K562 (cell line): ENCODE data around the gene SNX33. TPM values are rescaled to one million over a fixed set of nuclear protein-coding genes. Genes with fewer than 3 reads are reported as not detected.

Experiments used
- ATAC-seq: fragments of 200-7000 bp; cut with Tn5 transposase; 3 replicates; pipeline ENCODE4 v1.9.1; 2020; ENCODE audit warnings: moderate library complexity
- BruUV-seq: library from RNA; stranded (reverse); fragments of 400-500 nt; replicated peaks from 2 replicates; lab custom pipeline; 2021; lab: Mats Ljungman, UMichigan
- CTCF ChIA-PET: fragments of 300-600 bp; formaldehyde crosslinking; extraction: SDS; loops from one replicate; lab custom pipeline; 2021; ENCODE audit warnings: low intra/inter-chr PET ratio; lab: Yijun Ruan, JAX
- POLR2A ChIA-PET: fragments of 300-600, 350-650 bp; sonication (Branson Sonifier 250); formaldehyde crosslinking; extraction: SDS; loops from one replicate; lab custom pipeline; 2021; ENCODE audit warnings: antibody characterized with exemption, inconsistent platforms; lab: Yijun Ruan, JAX
- DNase-seq, 4 experiments: peaks; one replicate each; pipeline versions ENCODE4 v3.0.0 to v3.0.0-alpha.2; 2011 to 2018; ENCODE audit warnings: low spot score in 3 of 4, mixed read lengths in 3 of 4; ENCODE audit errors: extremely low read depth in 1 of 4
- FAIRE-seq: peaks from 2 replicates; lab custom pipeline; 2011; peaks lifted over from hg19 to GRCh38; lab: Jason Lieb, UNC
- H2AFZ ChIP-seq: 2 replicates; pipeline ENCODE4 v1.6.0; 2011; ENCODE audit warnings: low read depth, low read length, control low read depth, inconsistent platforms
- H3K27ac ChIP-seq: fragments of 200-600 bp; 3 replicates; pipeline ENCODE4 v1.8.0; 2011; ENCODE audit warnings: low read depth, mild to moderate bottlenecking, control low read depth, inconsistent platforms, low read length, moderate library complexity, mixed read lengths; ENCODE audit errors: extremely low read depth
- H3K27me3 ChIP-seq, 2 experiments: fragments of 300-600 bp in 1 of 2; 2 replicates in 1 of 2; 3 replicates in 1 of 2; pipeline versions ENCODE4 v1.6.0 to v1.8.0; 2011; ENCODE audit warnings: inconsistent platforms in 2 of 2, low read length in 2 of 2, mild to moderate bottlenecking in 1 of 2, mixed read lengths in 1 of 2, moderate library complexity in 1 of 2; ENCODE audit not compliant: control insufficient read depth in 2 of 2, insufficient read depth in 2 of 2
- H3K36me3 ChIP-seq: fragments of 300-600 bp; 3 replicates; pipeline ENCODE4 v1.8.0; 2011; ENCODE audit warnings: mild to moderate bottlenecking, low read length, inconsistent platforms; ENCODE audit not compliant: control insufficient read depth, insufficient read depth
- H3K4me1 ChIP-seq, 2 experiments: fragments of 200-600 bp in 1 of 2; replicated peaks in 1 of 2; 2 replicates in 1 of 2; 3 replicates in 1 of 2; pipeline versions ENCODE4 v1.5.1 to v1.8.0; 2011; ENCODE audit warnings: inconsistent platforms in 2 of 2, low read length in 2 of 2, mild to moderate bottlenecking in 1 of 2, mixed read lengths in 1 of 2, moderate library complexity in 1 of 2; ENCODE audit not compliant: control insufficient read depth in 2 of 2, insufficient read depth in 2 of 2
- H3K4me2 ChIP-seq: 2 replicates; pipeline ENCODE4 v1.6.1; 2011; ENCODE audit warnings: low read length, control low read depth, inconsistent platforms, mixed read lengths; ENCODE audit not compliant: insufficient read depth
- H3K4me3 ChIP-seq: fragments of 200-600 bp; sonication (generic), shearing (Covaris generic); 2 replicates; pipeline ENCODE4 v1.5.1; 2016; ENCODE audit warnings: control low read depth, inconsistent platforms
- H3K79me2 ChIP-seq: fragments of 200-600 bp; 3 replicates; pipeline ENCODE4 v1.8.0; 2011; ENCODE audit warnings: low read length, inconsistent platforms; ENCODE audit not compliant: control insufficient read depth, insufficient read depth
- H3K9ac ChIP-seq, 2 experiments: 2 replicates each; pipeline versions ENCODE4 v1.6.0 to v1.6.1; 2011; ENCODE audit warnings: low read depth in 2 of 2, low read length in 2 of 2, control low read depth in 1 of 2, inconsistent platforms in 1 of 2, mild to moderate bottlenecking in 1 of 2, mixed read lengths in 1 of 2; ENCODE audit not compliant: insufficient read depth in 1 of 2
- H3K9me1 ChIP-seq: one replicate; pipeline ENCODE4 v1.6.0; 2011; ENCODE audit warnings: inconsistent platforms, mild to moderate bottlenecking, low read length, moderate library complexity; ENCODE audit not compliant: control insufficient read depth, insufficient read depth
- H3K9me3 ChIP-seq: replicated peaks from 2 replicates; pipeline ENCODE4 v1.5.1; 2011; ENCODE audit warnings: low read depth, low read length, inconsistent platforms; ENCODE audit not compliant: control insufficient read depth, insufficient read depth
- H4K20me1 ChIP-seq: replicated peaks from 2 replicates; pipeline ENCODE4 v1.6.1; 2011; ENCODE audit warnings: low read length, inconsistent platforms, mixed read lengths; ENCODE audit not compliant: control insufficient read depth, insufficient read depth
- BDP1 ChIP-seq: IDR thresholded peaks from 3 replicates; pipeline ENCODE4 v1.6.1; 2011; ENCODE audit not compliant: insufficient read length, insufficient read depth
- BRD9 ChIP-seq: fragments of 450-650 bp; IDR thresholded peaks from 2 replicates; pipeline ENCODE4 v1.6.1; 2018; ENCODE audit warnings: low read depth; ENCODE audit not compliant: partially characterized antibody
- CBFB ChIP-seq: sonication (generic); formaldehyde crosslinking; IDR thresholded peaks from 2 replicates; pipeline ENCODE4 v1.4.0; 2020; ENCODE audit warnings: mild to moderate bottlenecking, missing genetic modification reagents
- FOXK1 ChIP-seq: sonication (generic); formaldehyde crosslinking; IDR thresholded peaks from 2 replicates; pipeline ENCODE4 v1.8.0; 2022; ENCODE audit warnings: missing genetic modification reagents, mild to moderate bottlenecking, borderline replicate concordance
- GABPA ChIP-seq: fragments of 200-800 bp; sonication (Bioruptor generic); conservative IDR thresholded peaks from 2 replicates; pipeline ENCODE4 v1.6.1; 2016; ENCODE audit warnings: low read depth, missing genetic modification characterization, missing compliant biosample characterization
- HDAC3 ChIP-seq: fragments of 450-650 bp; IDR thresholded peaks from 2 replicates; pipeline ENCODE4 v1.6.1; 2018; ENCODE audit warnings: borderline replicate concordance, mild to moderate bottlenecking, moderate library complexity; ENCODE audit not compliant: partially characterized antibody
- HMG20A ChIP-seq: fragments of 450-650 bp; formaldehyde crosslinking; conservative IDR thresholded peaks from 2 replicates; pipeline ENCODE4 v1.4.0; 2020; ENCODE audit warnings: mild to moderate bottlenecking, mixed read lengths
- MIER1 ChIP-seq: fragments of 450-650 bp; IDR thresholded peaks from 2 replicates; pipeline ENCODE4 v1.6.1; 2016; ENCODE audit warnings: antibody characterized with exemption, mild to moderate bottlenecking, low read depth
- NR2C1 ChIP-seq, 2 experiments: fragments of 450-650 bp; IDR thresholded peaks; 2 replicates each; pipeline ENCODE4 v1.6.1; 2017; ENCODE audit warnings: mild to moderate bottlenecking in 2 of 2, antibody characterized with exemption in 1 of 2, inconsistent platforms in 1 of 2, missing compliant biosample characterization in 1 of 2, missing genetic modification characterization in 1 of 2
- PATZ1 ChIP-seq: fragments of 250-450 bp; sonication (Bioruptor Pico); IDR thresholded peaks from 2 replicates; pipeline ENCODE4 v1.5.0; 2020; ENCODE audit warnings: mild to moderate bottlenecking, borderline replicate concordance
- PCBP2 ChIP-seq: fragments of 200-400 bp; formaldehyde crosslinking; IDR thresholded peaks from 2 replicates; pipeline ENCODE4 v1.6.1; 2018; ENCODE audit warnings: low read length, low read depth, mild to moderate bottlenecking, moderate library complexity; ENCODE audit not compliant: poor library complexity, severe bottlenecking
- SAFB2 ChIP-seq: fragments of 200-400 bp; formaldehyde crosslinking; IDR thresholded peaks from 2 replicates; pipeline ENCODE4 v1.6.1; 2018; ENCODE audit warnings: borderline replicate concordance, low read length, low read depth, moderate library complexity; ENCODE audit not compliant: severe bottlenecking
- ZNF507 ChIP-seq: conservative IDR thresholded peaks from 2 replicates; pipeline ENCODE4 v1.6.1; 2017; ENCODE audit warnings: missing genetic modification characterization, missing compliant biosample characterization
- ZNF589 ChIP-seq: fragments of 200-800 bp; sonication (Bioruptor generic); IDR thresholded peaks from 2 replicates; pipeline ENCODE4 v1.6.1; 2016; ENCODE audit warnings: low read depth, missing genetic modification characterization, missing compliant biosample characterization
- WGBS: fragments of 100-300 bp; shearing (Covaris generic); methylation state at CpG from one replicate; pipeline ENCODE4 v1.1.6; 2016; ENCODE audit warnings: low coverage, mixed read lengths; ENCODE audit not compliant: insufficient coverage; ENCODE audit errors: missing lambda C conversion rate; 5-methylcytosine and 5-hydroxymethylcytosine counted together
- in situ Hi-C: fragments of 300-500 bp; cut with MboI; formaldehyde crosslinking; loops from 4 replicates; pipeline ENCODE4 v1.15.0; 2018; ENCODE audit warnings: inconsistent platforms, mixed read lengths
- intact Hi-C: fragments of 100-400 bp; cut with micrococcal nuclease; formaldehyde crosslinking; loops from 2 replicates; pipeline ENCODE4 v1.14.2; 2022
- polyA plus RNA-seq, 8 experiments: library from polyadenylated mRNA; depleted of rRNA in 4 of 8; stranded (reverse) in 5 of 8; unstranded in 3 of 8; fragments of >200 nt; fragmentation: Nextera tagmentation in 2 of 8; fragmentation: Illumina TruSeq in 1 of 8; extraction: Ambion mirVana in 2 of 8; extraction: Trizol in 1 of 8; gene quantifications; 2 replicates each; pipeline versions ENCODE4 v1.2.1 to v1.2.3, GENCODE V29; 2011 to 2014; ENCODE audit warnings: inconsistent platforms in 1 of 8, missing spikeins in 1 of 8
- total RNA-seq, 7 experiments: library from RNA; depleted of rRNA in 6 of 7; stranded (reverse); fragments of >200 nt in 6 of 7; fragmentation: Illumina TruSeq in 2 of 7; extraction: Trizol in 2 of 7; gene quantifications; 2 replicates each; pipeline versions ENCODE4 v1.2.1 to v1.2.3, GENCODE V29; 2011 to 2021; ENCODE audit warnings: low replicate concordance in 1 of 7
- TF ChIP-seq, protein P1 (sequence below): sonication (generic); formaldehyde crosslinking; IDR thresholded peaks from 2 replicates; pipeline ENCODE4 v1.8.0; 2022; ENCODE audit warnings: missing genetic modification reagents, mild to moderate bottlenecking, borderline replicate concordance

The SNX33 gene
- total and polyA plus RNA-seq, 9 of the 15 experiments (the other 6 are each of a cell fraction or from before 2014, with no cell fraction given) = 1.4 to 14.1 (median 8.2) TPM

- Histone ChIP-seq H2AFZ (no peak overlapping the region), H3K27me3 (no peaks in the 10 kb centered on the region), H3K36me3 (no peaks in the 10 kb centered on the region), H3K27ac (no peak overlapping the region), H3K9me1 (peaks cover 1% of the 10 kb centered on the region), H3K9me3 (no peaks in the 10 kb centered on the region), H3K79me2 (no peaks in the 10 kb centered on the region), H3K9ac (no peak overlapping the region), H3K4me1 (peaks cover 10 to 55% of the 10 kb centered on the region in 2 experiments; a peak in 4 of 5 replicates), H3K4me2 (no peak overlapping the region), H4K20me1 (peaks cover 3% of the 10 kb centered on the region; the same call in 1 of the 2 replicates), H3K4me3 (no peak overlapping the region)
- ATAC-seq (no peak), DNase-seq (no peak), FAIRE-seq (no peak)
- ChIA-PET CTCF (no interaction called here), POLR2A (interaction anchor here (0.5 kb wide), 1 partner anchor 133 kb away, joined by 3 read pairs; no protein-coding TSS in a partner anchor)
- BruUV-seq = no TSS peak
- TF ChIP-seq PCBP2 (no peak), ZNF507 (tag) (no peak), MIER1 (no peak), BRD9 (no peak), NR2C1 (IDR thresholded peaks at IDR 0.05) (no peak), NR2C1 (tag; IDR thresholded peaks at IDR 0.05) (no peak), SAFB2 (no peak), GABPA (tag) (no peak), FOXK1 (CRISPR knock-in tag) (no peak), ZNF589 (CRISPR knock-in tag) (no peak), HDAC3 (no peak), PATZ1 (CRISPR knock-in tag) (no peak), HMG20A (no peak), BDP1 (no peak), CBFB (CRISPR knock-in tag) (no peak)
- TF ChIP-seq, protein P1, sequence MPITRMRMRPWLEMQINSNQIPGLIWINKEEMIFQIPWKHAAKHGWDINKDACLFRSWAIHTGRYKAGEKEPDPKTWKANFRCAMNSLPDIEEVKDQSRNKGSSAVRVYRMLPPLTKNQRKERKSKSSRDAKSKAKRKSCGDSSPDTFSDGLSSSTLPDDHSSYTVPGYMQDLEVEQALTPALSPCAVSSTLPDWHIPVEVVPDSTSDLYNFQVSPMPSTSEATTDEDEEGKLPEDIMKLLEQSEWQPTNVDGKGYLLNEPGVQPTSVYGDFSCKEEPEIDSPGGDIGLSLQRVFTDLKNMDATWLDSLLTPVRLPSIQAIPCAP (CRISPR knock-in tag) = no peak
- in situ Hi-C loops = loop anchor here (10.0 kb wide), 1 partner anchor 650 kb away; the partner anchor contains the start of gene PPCDC
- WGBS = 51% methylated on average over 5 of the region's 8 CpGs
- intact Hi-C loops = no loop called here
Observed at GRCh38 chr15:75674366-75674765, 26.7 kb downstream of the SNX33 start.
